GM18867 (cell line): ENCODE results near the gene IFT27.
A peak's percentile ranks its signal among the peaks of the same experiment; 100 is the strongest.

ENCODE experiments used
- ATAC-seq: cut with Tn5 transposase; IDR thresholded peaks from one replicate; pipeline ENCODE4 v1.9.1; 2021; ENCODE audit warnings: mild to moderate bottlenecking, moderate library complexity; ENCODE audit not compliant: unreplicated experiment

The IFT27 gene

GRCh38 chr22:36775964-36776669, at the start of gene IFT27:
Gene IFT27, minus strand, starts transcription at chr22:36776119. Its CDS starts 412 bp downstream, at chr22:36775707.
- peak; percentile 90 for ATAC-seq

- ATAC-seq: no peak
These were observed 48.7 kb upstream of the IFT27 start for GRCh38 chr22:36824655-36825054.

- ATAC-seq: no peak
These were observed 47.4 kb upstream of the IFT27 start for GRCh38 chr22:36823186-36823839.

GRCh38 chr22:36822581-36822980, 46.7 kb upstream of the IFT27 start:
- ATAC-seq: no peak

GRCh38 chr22:36819112-36819511, 43.2 kb upstream of the IFT27 start:
- no peak for ATAC-seq

GRCh38 chr22:36818010-36818642, 42.2 kb upstream of the IFT27 start:
- ATAC-seq: no peak

- no peak for ATAC-seq
These were observed 41.6 kb upstream of the IFT27 start for GRCh38 chr22:36817525-36817848.

GRCh38 chr22:36816636-36817524, 41.0 kb upstream of the IFT27 start, which contains the start of gene PVALB:
Gene PVALB, minus strand, starts transcription at chr22:36817035. Its CDS starts 30 bp downstream, at chr22:36817005.
- no peak for ATAC-seq

GRCh38 chr22:36816339-36816635, 40.4 kb upstream of the IFT27 start:
- ATAC-seq: no peak

GRCh38 chr22:36815558-36816338, 39.8 kb upstream of the IFT27 start:
- no peak for ATAC-seq

- no peak for ATAC-seq
These were observed 38.9 kb upstream of the IFT27 start for GRCh38 chr22:36814801-36815200.

GRCh38 chr22:36811094-36811800, 35.3 kb upstream of the IFT27 start:
- no peak for ATAC-seq

- no peak for ATAC-seq
These were observed 33.4 kb upstream of the IFT27 start for GRCh38 chr22:36809351-36809750.

- ATAC-seq: no peak
These were observed 32.9 kb upstream of the IFT27 start for GRCh38 chr22:36808721-36809344.

GRCh38 chr22:36807627-36808026, 31.7 kb upstream of the IFT27 start:
- no peak for ATAC-seq

GRCh38 chr22:36806835-36807234, 30.9 kb upstream of the IFT27 start:
- ATAC-seq: no peak

- ATAC-seq: no peak
These were observed 27.4 kb upstream of the IFT27 start for GRCh38 chr22:36803358-36803757.

- no peak for ATAC-seq
These were observed 22.8 kb upstream of the IFT27 start for GRCh38 chr22:36798674-36799066.

- no peak for ATAC-seq
These were observed 22.2 kb upstream of the IFT27 start for GRCh38 chr22:36797911-36798673.
